Peyer's patch (tissue), 4 donors: Measurements from ENCODE around the gene FGGY.

ENCODE experiments used
- CTCF ChIP-seq, 6 experiments: fragments of 450-650 bp in 4 of 6; fragments of 200-600 bp in 2 of 6; sonication (generic) in 1 of 6; IDR thresholded peaks; one replicate each; pipeline ENCODE4 v1.5.1; 2017 to 2019; ENCODE audit warnings: antibody characterized with exemption in 6 of 6, mild to moderate bottlenecking in 3 of 6, moderate library complexity in 1 of 6
- POLR2A ChIP-seq, 2 donors: fragments of 450-650 bp; IDR thresholded peaks; one replicate each; pipeline ENCODE4 v1.5.1; 2017; ENCODE audit warnings: antibody characterized with exemption in 2 of 2, mild to moderate bottlenecking in 2 of 2, moderate library complexity in 2 of 2

GRCh38 chr1:59641836-59642235 lies 344.9 kb downstream of the FGGY start:
- TF ChIP-seq CTCF (IDR thresholded peaks at IDR 0.05): no peak
- no peak for TF ChIP-seq POLR2A (IDR thresholded peaks at IDR 0.05)
